Large intestine (tissue), 3 donors: ENCODE measurements around the gene RSPRY1. TPM values are rescaled to one million over a fixed set of nuclear protein-coding genes. Genes with fewer than 3 reads are reported as not detected.
A peak's percentile ranks its signal among the peaks of the same experiment; 100 is the strongest.
"Not testable (repeated sequence)": the region's sequence is repeated elsewhere in the genome, so short reads cannot be mapped to it uniquely, and the experiment has no call there.

Source experiments
- DNase-seq, 2 donors: peaks; one replicate each; pipeline versions ENCODE4 v3.0.0 to v3.0.0-alpha.2; 2013
- H3K27ac ChIP-seq: one replicate; pipeline ENCODE4 v1.5.1; 2013; ENCODE audit warnings: low read length
- H3K27me3 ChIP-seq: 2 replicates; pipeline ENCODE4 v1.6.1; 2013; ENCODE audit warnings: low read length; ENCODE audit not compliant: control insufficient read depth, insufficient read depth
- H3K36me3 ChIP-seq: 2 replicates; pipeline ENCODE4 v1.6.1; 2013; ENCODE audit warnings: low read length; ENCODE audit not compliant: control insufficient read depth, insufficient read depth
- H3K4me1 ChIP-seq: one replicate; pipeline ENCODE4 v1.6.1; 2013; ENCODE audit warnings: low read length; ENCODE audit not compliant: control insufficient read depth, insufficient read depth
- H3K4me3 ChIP-seq: one replicate; pipeline ENCODE4 v1.5.1; 2013; ENCODE audit warnings: low read length
- H3K9me3 ChIP-seq: one replicate; pipeline ENCODE4 v1.6.1; 2013; ENCODE audit warnings: mild to moderate bottlenecking, low read depth, low read length, moderate library complexity; ENCODE audit not compliant: control insufficient read depth
- WGBS: methylation state at CpG from one replicate; pipeline ENCODE4 v1.1.5; 2013; ENCODE audit warnings: low lambda C conversion rate; ENCODE audit not compliant: insufficient coverage; 5-methylcytosine and 5-hydroxymethylcytosine counted together
- polyA plus RNA-seq: library from polyadenylated mRNA; unstranded; fragments of 120-200 nt; gene quantifications from one replicate; pipeline ENCODE4 v1.2.1, GENCODE V29; 2013

The RSPRY1 gene
- polyA plus RNA-seq, 1 donor, result 44.3 TPM

- Histone ChIP-seq H3K36me3 (peaks cover 32% of the 10 kb centered on the region), H3K9me3 (no peaks in the 10 kb centered on the region), H3K27me3 (no peaks in the 10 kb centered on the region), H3K4me1 (peaks cover 69% of the 10 kb centered on the region), H3K4me3 (no peak overlapping the region), H3K27ac (peak overlapping the region; percentile 99)
- no peak for DNase-seq
- WGBS, result no CpG with 5 or more reads among the region's 18 CpGs
Measured at GRCh38 chr16:57263541-57264351, 77.6 kb downstream of the RSPRY1 start.

- WGBS, result no CpG with 5 or more reads among the region's 8 CpGs
- no peak for DNase-seq
- Histone ChIP-seq H3K36me3 (peaks cover 26% of the 10 kb centered on the region), H3K27ac (peak overlapping the region; percentile 99), H3K4me1 (peaks cover 69% of the 10 kb centered on the region), H3K4me3 (no peak overlapping the region), H3K9me3 (no peaks in the 10 kb centered on the region), H3K27me3 (no peaks in the 10 kb centered on the region)
Measured at GRCh38 chr16:57264381-57264780, 78.3 kb downstream of the RSPRY1 start.

DNA sequence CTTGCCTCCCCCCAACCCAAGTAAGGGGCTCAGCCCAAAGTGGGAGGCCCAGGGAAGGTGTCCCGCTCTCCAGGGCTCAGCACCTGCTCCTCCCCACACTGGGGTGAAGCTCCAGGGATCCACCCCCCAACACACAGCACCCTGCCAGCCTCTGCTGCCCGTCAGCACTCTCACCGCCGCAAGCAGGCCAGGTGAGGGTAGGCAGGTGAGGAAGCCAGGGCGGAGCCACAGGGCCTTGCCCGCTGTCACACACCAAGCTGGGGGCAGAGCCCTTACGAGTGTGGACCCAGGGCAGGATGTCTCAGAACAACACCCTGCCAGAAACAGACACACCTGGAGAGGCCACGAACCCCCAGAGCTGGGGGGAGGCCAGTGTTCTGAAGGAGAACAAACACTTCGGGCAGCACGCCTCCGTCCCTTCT is 78.8 kb downstream of the RSPRY1 start:
- Histone ChIP-seq H3K36me3 (peaks cover 26% of the 10 kb centered on the region), H3K27ac (peak overlapping the region; percentile 99), H3K9me3 (no peaks in the 10 kb centered on the region), H3K27me3 (no peaks in the 10 kb centered on the region), H3K4me3 (no peak overlapping the region), H3K4me1 (peaks cover 75% of the 10 kb centered on the region)
- DNase-seq, result peak; percentile 77 to 88
- no CpG with 5 or more reads among the region's 11 CpGs for WGBS

DNA sequence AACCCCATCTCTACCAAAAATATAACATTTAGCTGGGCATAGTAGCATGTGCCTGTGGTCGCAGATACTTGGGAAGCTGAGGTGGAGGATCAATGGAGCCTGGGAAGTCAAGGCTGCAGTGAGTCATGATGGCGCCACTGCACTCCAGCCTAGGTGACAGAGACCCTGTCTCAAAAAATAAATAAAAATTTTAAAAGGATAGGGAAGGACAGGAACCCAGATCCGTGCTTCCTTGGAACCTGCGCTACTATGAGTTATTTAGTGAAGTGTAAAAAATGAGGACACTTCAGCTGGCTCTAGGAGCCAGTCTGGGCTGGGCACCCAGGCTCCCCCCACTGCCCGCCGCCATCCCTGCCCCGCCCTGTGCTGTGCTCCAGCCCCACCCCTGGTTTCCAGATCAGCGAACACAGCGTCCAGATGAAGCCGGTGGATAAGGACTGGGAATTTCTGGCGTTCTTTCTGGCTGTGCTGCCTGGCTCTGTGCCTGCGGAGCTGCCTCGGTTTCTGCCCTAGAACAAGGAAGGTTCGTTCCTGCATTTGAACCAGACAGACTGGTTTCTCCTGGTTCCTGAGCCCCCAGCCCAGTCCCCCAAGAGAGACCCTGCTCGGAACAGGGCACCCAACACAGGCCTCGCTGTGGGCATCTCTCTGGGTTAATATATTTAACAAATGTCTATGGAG is 79.9 kb downstream of the RSPRY1 start:
- H3K27me3 ChIP-seq, result no peaks in the 10 kb centered on the region
- H3K27ac ChIP-seq, result peak overlapping the region; percentile 99
- DNase-seq, result peak; percentile 71 to 80
- H3K4me1 ChIP-seq, result peaks cover 85% of the 10 kb centered on the region
- peaks cover 19% of the 10 kb centered on the region for H3K36me3 ChIP-seq
- H3K4me3 ChIP-seq, result peak overlapping the region; percentile 23
- no peaks in the 10 kb centered on the region for H3K9me3 ChIP-seq
- no CpG with 5 or more reads among the region's 16 CpGs for WGBS

- peaks cover 90% of the 10 kb centered on the region for H3K4me1 ChIP-seq
- peak overlapping the region; percentile 23 for H3K4me3 ChIP-seq
Measured at GRCh38 chr16:57266531-57267260, 80.6 kb downstream of the RSPRY1 start.

GRCh38 chr16:57267343-57267742 is 81.2 kb downstream of the RSPRY1 start:
- WGBS, result no CpG with 5 or more reads among the region's 2 CpGs
- DNase-seq, result peak in 1 of 2 donors; percentile 27
- H3K36me3 ChIP-seq, result peaks cover 12% of the 10 kb centered on the region
- H3K4me1 ChIP-seq, result peaks cover 93% of the 10 kb centered on the region
- H3K27me3 ChIP-seq, H3K9me3 ChIP-seq, H3K4me3 ChIP-seq: not testable (repeated sequence)
- H3K27ac ChIP-seq, result peak overlapping the region; percentile 99

More at GRCh38 chr16:57266531-57267260, 80.6 kb downstream of the RSPRY1 start:
- H3K27ac ChIP-seq, result peak overlapping the region; percentile 99
- peaks cover 15% of the 10 kb centered on the region for H3K36me3 ChIP-seq
- peak in 1 of 2 donors; percentile 54 for DNase-seq
- H3K9me3 ChIP-seq, result no peaks in the 10 kb centered on the region
- H3K27me3 ChIP-seq, result no peaks in the 10 kb centered on the region
- WGBS, result no CpG with 5 or more reads among the region's 6 CpGs

DNA sequence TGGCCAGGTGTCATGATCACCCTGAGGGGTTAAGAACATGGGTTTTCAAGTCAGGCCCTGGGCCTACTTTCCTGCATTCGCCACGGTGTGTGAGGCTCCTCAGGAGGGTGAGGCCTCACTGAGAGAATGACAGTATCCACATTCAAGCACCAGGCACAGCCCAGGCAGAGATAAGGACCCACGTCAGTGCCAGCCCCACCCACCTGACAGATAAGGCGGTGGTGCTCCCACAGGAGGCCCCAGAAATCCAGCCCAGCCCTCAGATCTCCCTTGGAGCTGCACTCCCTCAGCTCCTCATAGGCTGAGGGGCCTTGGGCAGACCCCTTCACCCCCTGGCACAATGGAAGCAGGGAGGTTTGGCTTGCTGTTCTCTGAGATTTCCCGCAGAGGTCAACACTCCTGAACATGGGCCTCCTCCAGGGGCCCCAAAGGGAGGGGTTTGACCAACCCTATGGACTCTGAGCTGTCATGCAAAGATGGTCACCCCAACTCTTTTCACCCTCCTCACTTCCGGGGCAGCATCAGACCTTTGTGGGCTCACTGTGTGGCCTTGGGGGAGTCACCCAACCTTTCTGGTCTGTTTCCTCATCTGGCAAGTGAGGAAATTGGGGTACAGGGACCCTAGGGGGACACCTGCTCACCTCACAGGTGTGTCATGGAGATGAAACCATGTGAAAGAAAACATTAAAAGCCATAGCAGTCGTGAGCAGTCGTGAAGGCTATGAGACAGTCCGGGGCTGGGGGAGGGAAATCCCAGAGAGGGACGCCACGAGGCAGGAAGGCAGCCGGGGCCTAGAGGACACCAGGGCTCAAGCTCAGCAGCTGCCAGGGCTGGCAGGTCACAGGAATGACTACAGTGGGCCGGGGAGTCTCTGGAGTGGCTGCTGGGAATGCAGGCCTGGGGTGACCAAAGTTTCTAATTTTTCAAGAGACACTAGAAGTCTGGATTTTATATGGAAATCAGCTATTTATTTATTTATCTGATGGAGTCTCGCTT is 83.0 kb downstream of the RSPRY1 start:
- peak; percentile 95 to 99 for DNase-seq
- Histone ChIP-seq H3K36me3 (peaks cover 7% of the 10 kb centered on the region), H3K27me3 (no peaks in the 10 kb centered on the region), H3K4me3 (no peak overlapping the region), H3K9me3 (no peaks in the 10 kb centered on the region), H3K27ac (peak overlapping the region; percentile 99), H3K4me1 (peaks cover 87% of the 10 kb centered on the region)
- no CpG with 5 or more reads among the region's 14 CpGs for WGBS

GRCh38 chr16:57270221-57271062 is 84.3 kb downstream of the RSPRY1 start:
- no CpG with 5 or more reads among the region's 25 CpGs for WGBS
- no peaks in the 10 kb centered on the region for H3K27me3 ChIP-seq
- no peak overlapping the region for H3K4me3 ChIP-seq
- H3K27ac ChIP-seq, result peak overlapping the region; percentile 99
- peaks cover 3% of the 10 kb centered on the region for H3K36me3 ChIP-seq
- DNase-seq, result no peak
- H3K9me3 ChIP-seq, result no peaks in the 10 kb centered on the region
- H3K4me1 ChIP-seq, result peaks cover 73% of the 10 kb centered on the region

DNA sequence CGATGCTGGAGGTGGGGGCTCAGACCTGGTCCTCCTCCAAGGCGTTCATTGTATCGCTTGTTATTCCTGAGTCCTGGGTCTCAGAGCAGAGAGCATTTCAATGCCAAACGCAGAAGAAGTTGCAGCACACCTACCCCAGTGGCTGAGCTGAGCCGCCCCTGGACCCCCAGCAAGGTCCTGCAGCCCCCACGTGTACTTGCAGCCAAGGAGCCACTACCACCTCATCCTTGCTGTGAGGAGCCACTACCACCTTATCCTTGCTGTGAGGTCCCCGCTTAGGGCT is 84.9 kb downstream of the RSPRY1 start:
- Histone ChIP-seq H3K9me3 (no peaks in the 10 kb centered on the region), H3K27ac (peak overlapping the region; percentile 99), H3K36me3 (peaks cover 6% of the 10 kb centered on the region), H3K4me3 (no peak overlapping the region), H3K4me1 (peaks cover 71% of the 10 kb centered on the region), H3K27me3 (no peaks in the 10 kb centered on the region)
- no peak for DNase-seq
- WGBS, result no CpG with 5 or more reads among the region's 7 CpGs
